GM21723 (cell line): ENCODE results near the gene ITGA7.

Source experiments
- ATAC-seq: cut with Tn5 transposase; IDR thresholded peaks from one replicate; pipeline ENCODE4 v1.9.1; 2021; ENCODE audit warnings: mild to moderate bottlenecking, moderate library complexity; ENCODE audit not compliant: unreplicated experiment

Gene ITGA7

DNA sequence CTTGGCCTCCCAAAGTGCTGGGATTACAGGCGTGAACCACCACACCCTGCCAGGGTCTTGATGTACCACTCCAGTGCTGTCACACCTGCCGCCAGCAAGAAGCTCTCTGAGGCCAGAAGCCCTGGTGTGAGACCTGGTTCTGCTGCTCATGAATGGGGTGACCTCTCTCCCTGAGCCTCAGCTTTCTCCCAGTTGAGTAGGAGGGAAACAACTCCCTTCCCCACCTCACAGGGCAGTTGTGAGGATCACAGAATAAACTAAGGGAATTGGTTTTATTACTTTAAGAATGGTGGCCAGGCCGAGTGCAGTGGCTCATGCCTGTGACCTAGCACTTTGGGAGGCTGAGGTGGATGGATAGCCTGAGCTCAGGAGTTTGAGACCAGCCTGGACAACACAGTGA lies 26.9 kb upstream of the ITGA7 start:
- no peak for ATAC-seq

DNA sequence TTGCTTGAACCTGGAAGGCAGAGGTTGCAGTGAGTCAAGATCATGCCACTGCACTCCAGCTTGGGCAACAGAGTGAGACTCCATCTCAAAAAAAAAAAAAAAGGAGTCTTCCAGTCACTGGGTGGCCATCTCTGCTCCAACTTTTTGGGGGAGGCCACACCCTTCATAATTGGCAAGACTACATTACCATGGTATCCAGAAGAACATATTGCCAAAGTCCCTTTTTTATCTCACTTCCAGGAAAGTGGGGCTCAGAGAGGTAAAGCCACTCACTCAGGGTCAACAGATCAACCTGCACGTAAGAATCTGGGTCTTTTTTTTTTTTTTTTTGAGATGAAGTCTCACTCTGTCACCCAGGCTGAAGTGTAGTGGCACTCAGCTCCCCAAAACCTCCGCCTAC lies 26.2 kb upstream of the ITGA7 start:
- ATAC-seq = no peak

DNA sequence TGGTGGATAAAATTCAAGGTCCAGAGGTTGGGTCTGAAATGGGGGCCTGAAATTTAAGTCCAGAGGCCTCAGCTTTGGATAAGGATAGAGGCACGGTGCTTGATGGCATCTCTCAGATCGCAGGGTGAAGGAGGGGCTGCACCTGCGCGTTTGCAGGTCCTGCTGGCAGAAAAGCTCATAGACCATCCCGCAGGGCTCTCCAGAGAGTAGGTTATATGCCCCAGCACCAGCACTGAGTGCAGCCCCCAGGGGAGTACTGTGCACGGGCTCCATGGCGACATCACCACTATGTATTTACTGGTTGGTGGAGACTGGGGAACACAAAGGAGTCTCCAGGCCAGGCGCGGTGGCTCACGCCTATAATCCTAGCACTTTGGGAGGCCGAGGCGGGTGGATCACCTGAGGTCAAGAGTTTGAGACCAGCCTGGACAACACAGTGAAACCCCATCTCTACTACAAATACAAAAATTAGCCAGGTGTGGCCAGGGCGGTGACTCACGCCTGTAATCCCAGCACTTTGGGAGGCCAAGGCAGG lies 25.4 kb upstream of the ITGA7 start:
- ATAC-seq = no peak

DNA sequence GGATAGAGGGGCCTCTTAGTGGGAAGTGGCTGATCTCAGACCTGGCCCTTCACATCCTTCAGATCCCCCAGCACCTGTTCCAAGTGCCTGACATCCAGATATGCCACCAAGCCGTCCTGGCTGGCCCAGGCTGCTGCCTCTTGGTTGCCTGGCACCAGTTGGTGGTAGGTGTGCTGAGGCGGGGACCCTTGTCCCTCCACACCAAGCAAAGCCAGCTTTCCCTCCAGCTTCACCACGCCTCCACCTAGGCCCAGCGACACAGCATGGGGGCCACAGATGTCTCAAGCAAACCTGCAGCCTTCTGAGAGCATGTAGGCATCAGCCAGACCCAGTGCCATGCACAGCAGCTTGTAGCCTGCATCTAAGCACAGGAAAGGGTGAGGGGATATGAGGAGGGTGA lies 24.6 kb upstream of the ITGA7 start:
- no peak for ATAC-seq

DNA sequence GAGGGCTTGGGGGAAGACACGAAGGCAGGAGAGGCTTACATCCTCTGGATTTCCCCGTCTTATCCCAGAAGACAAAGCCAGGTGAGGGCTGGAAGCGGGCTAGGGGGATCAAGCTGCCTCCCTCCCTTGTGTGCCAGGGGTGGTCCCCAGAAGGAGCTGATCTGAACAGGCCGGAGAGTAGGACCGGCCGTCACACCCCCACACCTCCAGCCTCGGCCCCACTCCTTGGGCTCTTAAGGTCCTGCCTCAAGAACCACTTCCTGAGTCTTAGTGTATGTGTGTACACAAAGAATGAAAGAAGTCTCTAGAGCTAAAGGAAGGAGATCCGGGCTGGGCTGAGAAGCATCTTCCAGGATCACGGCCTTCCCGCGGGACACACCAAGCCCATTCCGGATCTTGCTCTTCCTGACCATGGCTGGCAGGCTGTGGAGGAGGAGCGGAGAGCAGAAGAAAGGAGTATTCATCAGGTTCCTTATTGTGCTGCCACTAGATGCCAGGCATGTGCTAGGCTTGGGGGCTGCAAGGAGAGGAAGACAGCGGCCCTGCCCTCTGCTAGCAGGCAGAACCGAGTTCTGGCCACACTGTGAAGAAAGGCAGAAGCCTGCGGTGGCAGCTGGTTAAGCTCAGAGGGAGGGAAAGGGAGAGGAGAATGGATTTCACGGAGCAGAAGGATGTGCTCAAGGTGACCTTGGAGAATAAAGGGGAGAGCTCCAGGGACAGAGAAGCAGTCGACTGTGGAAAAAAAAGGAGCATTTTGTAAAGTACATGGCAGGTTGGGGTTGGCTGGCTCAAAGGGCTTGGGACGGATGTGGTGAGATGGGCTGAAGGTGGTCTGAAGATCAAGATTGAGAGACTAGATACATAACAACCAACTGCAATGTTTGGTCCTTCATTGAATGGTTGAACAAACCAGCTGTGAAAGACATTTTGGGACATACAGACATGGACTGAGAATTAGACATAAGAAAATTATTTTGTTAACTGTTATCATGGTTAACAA lies 22.4 kb upstream of the ITGA7 start:
- ATAC-seq = peak; percentile 44

DNA sequence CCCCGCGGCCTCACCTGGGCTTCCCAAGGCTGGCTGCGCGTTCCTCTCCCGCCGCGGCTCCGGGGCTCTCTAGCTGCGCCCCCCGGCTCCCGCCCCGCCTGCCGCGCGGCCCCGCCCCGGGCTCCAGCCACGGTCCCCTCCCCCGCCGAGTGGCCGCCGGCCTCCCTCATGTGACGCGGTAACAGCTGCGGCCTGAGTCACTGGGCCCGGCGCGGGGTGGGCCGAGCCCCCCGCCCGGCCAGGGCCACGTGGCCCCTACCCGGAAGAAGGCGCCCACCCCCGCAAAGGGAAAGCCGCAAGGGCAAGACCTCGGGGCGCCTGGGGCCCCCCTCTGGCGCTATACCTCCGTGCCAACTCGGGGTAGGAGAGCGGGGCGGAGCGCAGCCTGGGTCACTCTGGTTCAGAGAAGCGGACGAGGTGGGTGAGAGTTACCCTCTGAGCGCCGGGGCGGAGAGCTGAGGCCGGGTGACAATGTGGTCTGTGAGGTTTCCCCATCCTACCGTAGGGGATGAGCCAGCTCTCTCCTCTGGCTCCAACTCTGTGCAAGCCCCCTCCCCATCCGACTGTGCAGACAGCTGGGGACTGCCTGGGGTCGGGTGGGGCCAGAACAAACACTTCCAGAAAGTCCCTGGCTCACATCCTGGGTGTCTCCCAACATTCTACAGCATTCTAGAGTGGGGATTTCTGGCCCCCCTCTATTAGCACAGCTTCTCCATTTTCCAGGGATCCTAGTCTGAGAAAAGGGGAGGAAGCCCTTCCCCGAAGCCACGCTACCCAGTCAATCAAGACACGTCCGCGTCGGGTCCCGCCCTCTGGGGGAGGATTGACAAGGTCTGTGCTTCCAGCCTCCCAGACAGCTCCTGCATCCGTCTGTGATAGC lies 21.5 kb upstream of the ITGA7 start, which contains the start of gene CD63:
TSS of gene CD63 (minus strand) at position 71 of the 880 bp plus-strand sequence. CDS start 668 bp downstream, outside the sequence.
- ATAC-seq = peak; percentile 68

DNA sequence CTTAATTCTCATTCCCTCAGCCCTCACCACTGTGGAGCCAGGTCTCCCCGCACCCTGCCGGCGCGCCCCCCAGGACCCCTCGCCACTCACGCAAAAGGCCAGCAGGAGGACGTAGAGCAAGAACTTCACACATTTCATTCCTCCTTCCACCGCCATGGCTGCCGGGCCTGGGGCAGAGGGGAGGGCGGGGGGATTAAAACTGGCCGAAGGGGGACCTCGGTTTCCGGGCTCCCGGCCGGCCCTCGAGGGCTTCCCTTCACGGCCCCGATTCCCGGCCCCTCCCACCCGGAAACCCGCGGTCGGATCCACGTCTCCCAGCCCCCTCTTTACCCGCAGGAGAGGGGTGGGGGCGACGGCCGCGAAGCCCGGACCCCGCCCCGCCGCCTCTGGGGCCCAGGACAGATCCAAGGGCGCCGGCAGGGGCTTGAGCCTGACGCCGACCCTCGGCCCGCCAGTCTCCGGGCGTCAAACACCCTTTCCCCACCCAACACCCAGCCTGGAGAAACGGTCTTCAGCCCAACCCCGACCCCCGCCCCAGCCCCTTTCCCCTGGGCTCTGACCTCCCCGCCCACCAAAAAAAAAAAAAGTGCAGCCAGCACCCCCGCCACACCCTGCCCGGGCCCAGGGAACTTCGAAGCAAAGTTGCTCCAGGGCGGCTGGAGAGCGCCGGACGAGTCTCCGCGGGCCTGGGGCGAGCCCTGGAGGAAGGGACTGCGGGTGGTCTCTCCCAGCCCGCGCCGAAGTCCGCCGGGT lies 20.7 kb upstream of the ITGA7 start:
- peak; percentile 20 for ATAC-seq

DNA sequence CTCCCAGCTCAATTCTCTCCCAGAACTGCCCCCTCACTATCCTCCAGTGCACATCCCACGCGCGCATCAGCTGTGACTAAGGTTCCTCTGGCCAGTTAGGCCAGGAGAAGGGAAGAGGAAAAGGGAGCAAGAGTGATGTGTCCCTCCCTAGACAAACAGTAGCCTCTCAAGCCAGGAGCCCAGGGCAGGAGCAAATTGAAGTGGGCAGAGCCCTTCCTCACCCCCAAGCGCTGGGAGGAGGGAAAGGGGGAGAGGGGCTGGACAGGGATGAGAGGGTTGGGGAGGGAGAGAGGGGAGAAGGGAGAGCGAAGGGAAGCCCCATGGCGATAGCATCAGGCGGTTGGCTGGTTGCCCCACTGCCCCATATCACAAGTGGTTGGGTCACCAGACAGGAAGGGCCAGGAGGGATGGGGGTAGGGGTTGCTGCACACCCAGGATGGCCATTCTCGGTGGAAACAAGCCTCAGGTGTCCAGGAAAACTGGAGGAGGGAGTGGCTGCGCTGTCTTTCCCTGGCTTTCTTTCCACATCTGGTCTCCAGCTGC lies 20.0 kb upstream of the ITGA7 start:
- no peak for ATAC-seq

DNA sequence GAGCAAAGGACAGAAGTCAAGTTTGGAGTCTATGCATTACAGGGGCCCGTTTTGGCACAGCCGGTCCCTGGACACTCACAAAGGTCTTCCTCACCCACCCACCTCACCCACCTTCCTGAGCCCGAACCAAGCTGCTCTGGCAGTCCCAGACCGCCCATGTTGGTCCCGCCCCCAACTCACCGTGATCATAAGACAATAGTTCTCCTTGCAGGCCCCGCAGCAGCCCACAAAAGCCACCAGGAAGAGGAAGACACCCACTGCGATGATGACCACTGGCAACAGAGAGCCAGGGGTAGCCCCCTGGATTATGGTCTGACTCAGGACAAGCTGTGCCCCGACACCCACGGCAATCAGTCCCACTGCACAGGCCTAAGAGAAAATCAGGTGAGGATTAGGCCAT lies 19.3 kb upstream of the ITGA7 start:
- ATAC-seq = no peak

DNA sequence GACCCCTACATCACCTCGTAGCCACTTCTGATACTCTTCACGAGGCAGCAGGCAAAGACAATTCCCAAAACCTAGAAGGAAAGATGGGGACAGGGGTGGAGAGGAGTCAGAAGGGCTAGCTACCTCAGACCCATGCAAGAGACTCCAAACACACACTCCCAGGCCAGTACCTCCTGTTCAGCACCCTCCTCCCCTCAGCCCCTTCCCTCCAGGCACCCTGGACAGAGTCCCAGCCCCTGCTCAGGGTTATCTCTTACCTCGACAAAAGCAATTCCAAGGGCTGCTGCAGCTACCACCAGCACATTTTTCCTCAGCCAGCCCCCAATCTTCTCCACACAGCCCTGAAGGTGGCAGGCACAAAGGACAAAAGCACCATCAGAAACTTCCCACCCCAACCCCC lies 17.9 kb upstream of the ITGA7 start:
- ATAC-seq = no peak

DNA sequence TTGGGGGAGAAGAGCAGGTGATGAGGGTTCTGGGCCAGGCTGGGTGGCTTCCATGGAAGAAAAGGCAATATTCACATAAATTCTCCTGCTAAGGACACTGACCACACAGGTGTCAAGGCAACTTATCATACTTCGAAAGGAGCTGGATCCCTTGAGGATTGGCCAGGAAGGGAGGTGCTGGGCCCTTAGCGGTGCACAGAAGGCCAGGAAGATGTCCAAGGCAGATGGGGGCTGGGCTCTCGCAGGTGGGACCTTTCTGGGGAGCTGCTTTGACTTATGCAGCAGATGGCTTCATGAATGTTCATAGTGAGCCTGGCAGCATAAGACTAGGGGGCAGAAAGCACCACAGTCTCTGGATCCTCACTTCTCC lies 17.2 kb upstream of the ITGA7 start:
- no peak for ATAC-seq

DNA sequence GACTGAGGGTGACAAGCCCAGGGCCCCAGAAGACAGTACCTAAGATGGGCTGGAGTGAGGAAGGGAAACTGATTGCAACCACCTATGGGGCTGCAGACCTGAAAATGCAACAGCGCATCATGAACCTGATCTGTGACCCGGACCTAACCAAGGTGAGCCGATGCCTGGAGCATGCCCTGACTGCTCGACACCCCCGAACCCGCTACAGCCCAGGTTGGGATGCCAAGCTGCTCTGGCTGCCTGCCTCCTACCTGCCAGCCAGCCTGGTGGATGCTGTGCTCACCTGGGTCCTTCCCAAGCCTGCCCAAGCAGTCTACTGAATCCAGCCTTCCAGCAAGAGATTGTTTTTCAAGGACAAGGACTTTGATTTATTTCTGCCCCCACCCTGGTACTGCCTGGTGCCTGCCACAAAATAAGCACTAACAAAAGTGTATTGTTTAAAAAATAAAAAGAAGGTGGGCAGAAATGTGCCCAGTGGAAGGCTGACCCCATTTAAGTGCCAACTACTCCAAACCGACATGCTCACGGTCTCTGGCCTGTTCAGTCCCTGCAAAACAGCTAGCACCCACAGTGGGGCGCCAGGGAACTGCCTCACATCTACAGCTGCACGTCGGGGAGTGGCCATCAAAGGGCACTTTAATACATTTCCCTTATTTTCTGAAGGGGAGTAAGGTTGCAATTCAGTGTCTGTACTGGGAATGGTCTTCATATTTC lies 16.7 kb upstream of the ITGA7 start:
- no peak for ATAC-seq

DNA sequence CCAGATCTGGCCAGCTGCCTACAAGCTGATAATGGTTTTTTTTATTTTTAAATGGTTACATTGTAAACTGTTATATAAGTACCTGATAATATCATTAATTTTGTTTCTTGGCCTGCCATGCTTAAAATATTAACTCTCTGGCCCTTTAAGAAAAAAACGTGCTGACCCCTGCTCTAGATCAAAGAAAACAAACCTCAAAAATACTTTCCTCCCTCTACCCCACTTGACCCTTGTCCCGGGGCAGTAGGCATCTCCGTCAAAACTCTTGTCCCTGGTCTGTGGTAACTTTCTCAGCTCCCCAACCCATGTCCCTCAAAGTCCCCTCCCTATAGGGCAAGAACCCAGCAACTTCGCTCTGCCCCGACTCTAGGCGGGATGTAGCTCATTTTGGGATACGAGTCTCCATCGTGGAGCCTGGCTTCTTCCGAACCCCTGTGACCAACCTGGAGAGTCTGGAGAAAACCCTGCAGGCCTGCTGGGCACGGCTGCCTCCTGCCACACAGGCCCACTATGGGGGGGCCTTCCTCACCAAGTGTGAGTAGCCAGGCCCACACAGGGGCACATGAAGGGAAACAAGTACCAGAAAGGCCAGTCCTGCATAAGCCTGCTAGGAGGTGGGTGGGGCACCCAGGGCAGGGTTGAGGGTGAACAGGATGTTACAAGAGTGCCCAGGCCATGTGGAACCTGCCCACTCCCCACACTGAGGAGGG lies 16.0 kb upstream of the ITGA7 start:
- no peak for ATAC-seq

DNA sequence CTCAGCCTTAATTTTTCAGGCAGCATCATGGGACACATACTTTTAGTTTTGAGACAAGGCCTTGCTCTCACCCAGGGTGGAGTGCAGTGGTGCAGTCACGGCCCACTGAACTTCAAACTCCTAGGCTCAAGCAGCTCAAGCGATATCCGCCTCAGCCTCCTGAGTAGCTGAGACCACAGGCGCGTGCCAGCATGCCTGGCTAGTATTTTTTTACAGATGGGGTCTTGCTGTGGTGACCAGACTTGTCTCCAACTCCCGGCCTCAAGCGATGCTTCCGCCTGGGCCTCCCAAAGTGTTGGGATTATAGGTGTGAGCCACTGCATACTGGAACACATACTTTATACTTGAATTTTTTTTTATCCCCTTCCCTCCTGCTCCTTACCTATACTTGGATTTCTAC lies 15.2 kb upstream of the ITGA7 start:
- ATAC-seq = no peak

DNA sequence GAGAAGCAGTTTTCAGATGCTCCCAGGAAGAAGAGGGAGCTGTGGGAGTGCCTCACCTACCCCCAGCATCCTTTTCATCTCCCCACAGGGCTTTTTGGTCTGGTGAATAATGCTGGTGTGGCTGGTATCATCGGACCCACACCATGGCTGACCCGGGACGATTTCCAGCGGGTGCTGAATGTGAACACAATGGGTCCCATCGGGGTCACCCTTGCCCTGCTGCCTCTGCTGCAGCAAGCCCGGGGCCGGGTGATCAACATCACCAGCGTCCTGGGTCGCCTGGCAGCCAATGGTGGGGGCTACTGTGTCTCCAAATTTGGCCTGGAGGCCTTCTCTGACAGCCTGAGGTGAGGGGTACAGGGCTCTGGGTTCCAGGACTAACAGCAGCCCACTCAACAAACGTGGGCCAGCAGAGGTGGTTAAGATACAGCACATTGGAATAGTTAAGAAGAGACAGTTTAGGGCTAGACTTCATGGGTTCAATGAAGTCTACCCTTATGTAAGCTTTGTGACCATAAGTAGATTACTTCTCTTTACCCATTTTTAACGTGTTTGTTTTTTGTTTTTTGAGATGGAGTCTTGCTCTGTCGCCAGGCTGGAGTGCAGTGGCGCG lies 14.0 kb upstream of the ITGA7 start:
- no peak for ATAC-seq

DNA sequence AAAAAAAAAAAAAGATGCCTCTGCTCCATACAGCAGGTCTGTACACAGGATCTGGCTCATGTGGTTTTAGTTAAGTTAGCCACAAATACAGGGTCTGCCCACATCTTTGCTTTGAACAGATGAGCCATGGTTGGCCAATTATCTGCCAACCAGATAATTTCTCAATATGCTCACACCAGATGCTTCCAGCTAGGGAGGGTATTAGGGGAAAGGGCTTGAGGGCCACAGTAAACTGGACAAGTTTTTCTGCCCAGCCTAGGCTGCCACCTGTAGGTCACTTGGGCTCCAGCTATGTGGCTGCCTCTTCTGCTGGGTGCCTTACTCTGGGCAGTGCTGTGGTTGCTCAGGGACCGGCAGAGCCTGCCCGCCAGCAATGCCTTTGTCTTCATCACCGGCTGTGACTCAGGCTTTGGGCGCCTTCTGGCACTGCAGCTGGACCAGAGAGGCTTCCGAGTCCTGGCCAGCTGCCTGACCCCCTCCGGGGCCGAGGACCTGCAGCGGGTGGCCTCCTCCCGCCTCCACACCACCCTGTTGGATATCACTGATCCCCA lies 13.3 kb upstream of the ITGA7 start:
- no peak for ATAC-seq

DNA sequence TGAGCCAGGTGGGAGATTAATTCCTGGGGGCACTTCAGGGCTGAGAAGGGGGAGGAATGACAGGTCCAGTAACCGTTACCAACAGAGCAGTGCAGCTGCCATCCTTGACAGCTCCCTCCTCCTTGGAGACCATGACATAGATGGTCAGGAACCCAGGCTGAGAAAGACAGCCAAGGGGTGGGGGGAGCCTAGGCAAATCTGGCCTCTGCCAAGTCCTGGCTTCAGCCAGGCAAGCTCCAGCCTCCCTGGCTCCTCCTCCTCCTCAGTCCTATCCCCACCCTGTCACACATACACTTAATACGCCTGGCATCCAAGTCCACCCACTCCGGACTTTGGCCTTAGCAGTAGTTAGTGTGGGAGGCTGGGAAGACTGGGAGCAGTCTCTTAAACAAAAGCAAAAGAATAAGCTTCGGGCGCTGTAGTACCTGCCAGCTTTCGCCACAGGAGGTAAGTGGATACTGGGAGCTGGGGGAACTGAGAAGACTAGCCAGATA lies 12.4 kb upstream of the ITGA7 start, which contains the start of gene RDH5:
TSS of gene RDH5 (plus strand) at position 323 of the 494 bp plus-strand sequence. CDS start 792 bp downstream, outside the sequence.
- no peak for ATAC-seq

DNA sequence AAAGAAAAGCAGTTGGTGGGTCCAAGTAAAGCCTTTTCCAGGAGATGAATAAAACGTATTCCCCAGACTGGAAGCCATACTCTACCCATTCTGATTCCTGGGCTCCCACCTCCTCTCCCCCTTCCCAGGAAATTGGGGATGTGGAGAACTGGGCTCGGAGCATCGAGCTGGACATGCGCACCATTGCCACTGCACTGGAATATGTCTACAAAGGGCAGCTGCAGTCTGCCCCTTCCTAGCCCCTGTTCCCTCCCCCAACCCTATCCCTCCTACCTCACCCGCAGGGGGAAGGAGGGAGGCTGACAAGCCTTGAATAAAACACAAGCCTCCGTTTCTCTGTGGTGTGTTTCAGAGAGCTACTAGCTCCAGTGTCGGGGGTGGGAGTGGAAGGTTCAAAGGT lies 11.7 kb upstream of the ITGA7 start:
- no peak for ATAC-seq
